Measurements from ENCODE around the gene CHMP4B.

CHMP4B gene

GRCh38 chr20:33883164-33883563, 72.0 kb downstream of the CHMP4B start:
- no peaks in the 10 kb centered on the region for H4K20me1 ChIP-seq (ENCODE audit: control insufficient read depth, insufficient read depth, low read depth, low read length)
- peak overlapping the region; percentile 37 for H3K4me2 ChIP-seq (ENCODE audit: low read length)
- H3K36me3 ChIP-seq (ENCODE audit: control insufficient read depth, low read length) = peaks cover 12% of the 10 kb centered on the region
- H3K9me2 ChIP-seq (replicated peaks; ENCODE audit: control insufficient read depth, low read length) = no peaks in the 10 kb centered on the region
- no peaks in the 10 kb centered on the region; the same call in 1 of the 2 replicates for H3K9me3 ChIP-seq (ENCODE audit: control insufficient read depth, insufficient read depth, low read length)
- 0 out of 2 replicates have a peak overlapping the region, but pooled peaks have one; percentile 2 for H3K4me3 ChIP-seq (ENCODE audit: low read length)
- H3K27me3 ChIP-seq (ENCODE audit: control insufficient read depth, low read length) = peaks cover 13% of the 10 kb centered on the region
- peaks cover 20% of the 10 kb centered on the region for H3K4me1 ChIP-seq (ENCODE audit: control insufficient read depth, low read length)
- no peaks in the 10 kb centered on the region for H3F3A ChIP-seq (ENCODE audit: control insufficient read depth, insufficient read depth)
- TF ChIP-seq EZH2phosphoT487 (IDR thresholded peaks at IDR 0.05; ENCODE audit: borderline replicate concordance, low read length) = no peak
- no peak for TF ChIP-seq CTCF (IDR thresholded peaks at IDR 0.05; ENCODE audit: low read depth, low read length, poor library complexity, severe bottlenecking)
- no peaks in the 10 kb centered on the region for H3K79me2 ChIP-seq (ENCODE audit: control insufficient read depth, low read length)
- no peak overlapping the region for H3K27ac ChIP-seq (ENCODE audit: low read depth, low read length)

GRCh38 chr20:33884633-33885032, 73.5 kb downstream of the CHMP4B start:
- Histone ChIP-seq H3K9me2 (replicated peaks; ENCODE audit: control insufficient read depth, low read length) (no peaks in the 10 kb centered on the region), H3K4me1 (ENCODE audit: control insufficient read depth, low read length) (peaks cover 27% of the 10 kb centered on the region), H3K9me3 (ENCODE audit: control insufficient read depth, insufficient read depth, low read length) (no peaks in the 10 kb centered on the region), H3K27me3 (ENCODE audit: control insufficient read depth, low read length) (peaks cover 14% of the 10 kb centered on the region), H3K27ac (ENCODE audit: low read depth, low read length) (no peak overlapping the region), H3F3A (ENCODE audit: control insufficient read depth, insufficient read depth) (no peaks in the 10 kb centered on the region), H3K4me2 (ENCODE audit: low read length) (no peak overlapping the region), H3K36me3 (ENCODE audit: control insufficient read depth, low read length) (peaks cover 12% of the 10 kb centered on the region), H3K79me2 (ENCODE audit: control insufficient read depth, low read length) (no peaks in the 10 kb centered on the region), H3K4me3 (ENCODE audit: low read length) (no peak overlapping the region), H4K20me1 (ENCODE audit: control insufficient read depth, insufficient read depth, low read depth, low read length) (no peaks in the 10 kb centered on the region)
- no peak for TF ChIP-seq CTCF (IDR thresholded peaks at IDR 0.05; ENCODE audit: low read depth, low read length, poor library complexity, severe bottlenecking)

GRCh38 chr20:33889312-33889711, 78.2 kb downstream of the CHMP4B start:
- peaks cover 2% of the 10 kb centered on the region; the same call in 1 of the 2 replicates for H3K36me3 ChIP-seq (ENCODE audit: control insufficient read depth, low read length)
- no peak overlapping the region for H3K4me2 ChIP-seq (ENCODE audit: low read length)
- H3K79me2 ChIP-seq (ENCODE audit: control insufficient read depth, low read length) = no peaks in the 10 kb centered on the region
- no peaks in the 10 kb centered on the region for H3K9me3 ChIP-seq (ENCODE audit: control insufficient read depth, insufficient read depth, low read length)
- H3K9me2 ChIP-seq (replicated peaks; ENCODE audit: control insufficient read depth, low read length) = no peaks in the 10 kb centered on the region
- peaks cover 9% of the 10 kb centered on the region for H3K4me1 ChIP-seq (ENCODE audit: control insufficient read depth, low read length)
- H4K20me1 ChIP-seq (ENCODE audit: control insufficient read depth, insufficient read depth, low read depth, low read length) = no peaks in the 10 kb centered on the region
- H3K27me3 ChIP-seq (ENCODE audit: control insufficient read depth, low read length) = peaks cover 3% of the 10 kb centered on the region
- H3K27ac ChIP-seq (ENCODE audit: low read depth, low read length) = no peak overlapping the region
- TF ChIP-seq EZH2phosphoT487 (IDR thresholded peaks at IDR 0.05; ENCODE audit: borderline replicate concordance, low read length) (no peak), CTCF (IDR thresholded peaks at IDR 0.05; ENCODE audit: low read depth, low read length, poor library complexity, severe bottlenecking) (no peak)
- no peak overlapping the region for H3K4me3 ChIP-seq (ENCODE audit: low read length)
- H3F3A ChIP-seq (ENCODE audit: control insufficient read depth, insufficient read depth) = no peaks in the 10 kb centered on the region

GRCh38 chr20:33890557-33890956, 79.4 kb downstream of the CHMP4B start:
- H4K20me1 ChIP-seq (ENCODE audit: control insufficient read depth, insufficient read depth, low read depth, low read length) = no peaks in the 10 kb centered on the region
- H3K27ac ChIP-seq (ENCODE audit: low read depth, low read length) = no peak overlapping the region
- peaks cover 6% of the 10 kb centered on the region for H3K27me3 ChIP-seq (ENCODE audit: control insufficient read depth, low read length)
- H3K4me1 ChIP-seq (ENCODE audit: control insufficient read depth, low read length) = peaks cover 8% of the 10 kb centered on the region
- H3K9me2 ChIP-seq (replicated peaks; ENCODE audit: control insufficient read depth, low read length) = no peaks in the 10 kb centered on the region
- no peak overlapping the region for H3K4me3 ChIP-seq (ENCODE audit: low read length)
- H3K36me3 ChIP-seq (ENCODE audit: control insufficient read depth, low read length) = no peaks in the 10 kb centered on the region
- no peaks in the 10 kb centered on the region for H3F3A ChIP-seq (ENCODE audit: control insufficient read depth, insufficient read depth)
- H3K79me2 ChIP-seq (ENCODE audit: control insufficient read depth, low read length) = no peaks in the 10 kb centered on the region
- H3K9me3 ChIP-seq (ENCODE audit: control insufficient read depth, insufficient read depth, low read length) = no peaks in the 10 kb centered on the region
- H3K4me2 ChIP-seq (ENCODE audit: low read length) = no peak overlapping the region
- TF ChIP-seq CTCF (IDR thresholded peaks at IDR 0.05; ENCODE audit: low read depth, low read length, poor library complexity, severe bottlenecking) (no peak), EZH2phosphoT487 (IDR thresholded peaks at IDR 0.05; ENCODE audit: borderline replicate concordance, low read length) (no peak)
